ENCODE results near the gene CEP104.

The CEP104 gene

DNA sequence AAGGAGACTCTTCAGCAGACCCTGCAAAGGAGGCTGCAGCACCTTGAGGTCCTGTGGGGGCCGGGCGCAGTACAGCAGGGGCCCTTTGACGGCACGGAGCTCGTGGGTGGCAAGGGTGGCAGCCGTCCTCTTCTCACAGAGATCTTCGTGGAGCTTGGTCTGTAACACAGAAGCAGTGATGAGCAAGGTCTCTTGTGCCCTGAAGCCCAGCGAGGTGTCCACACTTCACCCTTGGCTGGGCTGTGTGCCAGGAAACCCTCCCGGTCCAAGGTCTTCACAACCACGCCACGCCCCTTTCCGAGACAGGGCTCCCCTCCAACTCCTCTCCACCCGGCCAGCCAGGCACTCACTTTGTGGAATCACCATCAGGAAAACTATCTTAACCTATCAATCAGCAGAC lies 72.0 kb downstream of the CEP104 start:
- DNase-seq (ENCODE audit: insufficient read length, low spot score) (no peak), FAIRE-seq (no peak)
- TF ChIP-seq, protein P1, sequence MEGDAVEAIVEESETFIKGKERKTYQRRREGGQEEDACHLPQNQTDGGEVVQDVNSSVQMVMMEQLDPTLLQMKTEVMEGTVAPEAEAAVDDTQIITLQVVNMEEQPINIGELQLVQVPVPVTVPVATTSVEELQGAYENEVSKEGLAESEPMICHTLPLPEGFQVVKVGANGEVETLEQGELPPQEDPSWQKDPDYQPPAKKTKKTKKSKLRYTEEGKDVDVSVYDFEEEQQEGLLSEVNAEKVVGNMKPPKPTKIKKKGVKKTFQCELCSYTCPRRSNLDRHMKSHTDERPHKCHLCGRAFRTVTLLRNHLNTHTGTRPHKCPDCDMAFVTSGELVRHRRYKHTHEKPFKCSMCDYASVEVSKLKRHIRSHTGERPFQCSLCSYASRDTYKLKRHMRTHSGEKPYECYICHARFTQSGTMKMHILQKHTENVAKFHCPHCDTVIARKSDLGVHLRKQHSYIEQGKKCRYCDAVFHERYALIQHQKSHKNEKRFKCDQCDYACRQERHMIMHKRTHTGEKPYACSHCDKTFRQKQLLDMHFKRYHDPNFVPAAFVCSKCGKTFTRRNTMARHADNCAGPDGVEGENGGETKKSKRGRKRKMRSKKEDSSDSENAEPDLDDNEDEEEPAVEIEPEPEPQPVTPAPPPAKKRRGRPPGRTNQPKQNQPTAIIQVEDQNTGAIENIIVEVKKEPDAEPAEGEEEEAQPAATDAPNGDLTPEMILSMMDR (IDR thresholded peaks at IDR 0.05; ENCODE audit: insufficient read depth, missing control alignments): no peak

DNA sequence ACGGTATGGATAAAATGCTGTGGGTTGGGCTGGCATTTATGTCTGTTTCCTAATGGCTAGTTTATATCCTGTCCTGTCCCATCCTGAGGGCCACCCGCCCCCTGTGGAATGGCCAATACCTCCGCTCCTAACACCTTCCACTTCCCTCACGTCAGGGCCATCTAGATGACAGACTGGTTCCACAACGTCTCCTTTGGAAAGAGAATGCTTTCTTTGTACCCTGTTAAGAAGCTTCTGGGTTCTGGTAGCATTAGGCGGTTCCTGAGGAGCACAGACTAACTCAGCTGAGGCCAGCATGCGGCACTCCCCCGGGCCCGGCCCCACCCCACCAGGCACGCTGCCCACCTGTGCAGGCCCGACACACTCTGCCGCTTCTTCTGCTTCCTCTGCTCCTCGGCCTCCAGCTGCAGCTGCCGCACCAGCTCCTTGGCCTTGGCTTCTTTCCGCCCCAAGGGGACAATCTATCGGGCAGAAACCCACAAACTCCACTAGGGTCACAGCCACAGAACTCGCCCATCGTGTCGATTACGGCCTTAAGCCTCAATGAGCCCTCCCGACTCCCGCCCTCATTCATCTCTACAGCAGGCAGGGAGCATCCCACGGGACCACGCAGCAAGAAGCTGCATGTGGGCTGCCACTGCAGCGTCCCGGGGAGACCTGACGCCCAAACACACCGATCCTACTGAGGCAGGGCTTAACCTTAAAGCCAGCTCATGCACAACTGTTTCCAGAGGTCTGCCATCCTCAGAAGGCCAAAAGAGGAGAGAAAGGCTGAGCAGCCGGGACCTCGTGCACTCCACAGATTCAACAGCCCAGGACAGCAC lies 73.1 kb downstream of the CEP104 start:
- TF ChIP-seq, protein P1 (IDR thresholded peaks at IDR 0.05; ENCODE audit: insufficient read depth, missing control alignments): no peak
- FAIRE-seq (no peak), DNase-seq (ENCODE audit: insufficient read length, low spot score) (no peak)

DNA sequence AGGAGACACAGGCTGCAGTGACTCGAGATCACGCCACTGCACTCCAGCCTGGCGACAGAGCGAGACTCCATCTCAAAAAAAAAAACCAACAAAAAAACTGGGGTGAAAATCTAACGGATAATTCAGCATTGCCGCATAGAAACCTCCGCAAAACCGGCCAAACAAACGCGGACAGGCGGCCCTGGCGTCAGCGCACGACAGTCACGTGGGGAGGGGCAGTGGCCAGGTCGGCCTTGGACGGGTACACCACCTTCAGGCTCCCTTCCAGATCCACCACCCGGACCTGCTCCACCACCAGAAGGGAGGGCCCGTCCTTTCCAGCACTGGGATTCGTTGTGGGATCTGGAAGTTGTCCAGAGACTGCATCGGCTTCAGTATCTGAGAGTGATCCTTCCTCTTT lies 76.1 kb downstream of the CEP104 start:
- FAIRE-seq (no peak), DNase-seq (ENCODE audit: insufficient read length, low spot score) (no peak)
- TF ChIP-seq, protein P1 (IDR thresholded peaks at IDR 0.05; ENCODE audit: insufficient read depth, missing control alignments): no peak

DNA sequence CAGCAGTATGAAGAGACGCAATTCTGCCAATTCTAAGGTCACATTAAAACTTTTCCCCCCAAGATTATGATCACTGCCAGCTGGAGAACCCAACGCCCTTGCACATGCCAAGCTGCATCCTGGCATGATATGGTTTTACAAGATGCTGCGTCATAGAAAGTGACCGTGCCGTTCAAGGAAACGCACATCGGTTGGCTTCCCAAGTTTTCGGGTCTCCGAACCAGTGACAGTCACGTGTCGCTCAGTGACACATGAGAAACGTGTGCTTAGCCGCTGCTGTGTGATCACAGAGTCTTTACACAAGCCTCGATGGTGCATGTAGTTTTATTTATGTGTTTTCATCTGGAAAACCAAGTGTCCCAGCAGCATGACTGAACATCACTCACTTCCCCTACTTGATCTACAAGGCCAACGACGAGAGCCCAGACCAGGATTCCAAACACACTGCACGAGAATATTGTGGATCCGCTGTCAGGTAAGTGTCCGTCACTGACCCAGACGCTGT lies 77.0 kb downstream of the CEP104 start:
- TF ChIP-seq, protein P1 (IDR thresholded peaks at IDR 0.05; ENCODE audit: insufficient read depth, missing control alignments): no peak
- FAIRE-seq: no peak

DNA sequence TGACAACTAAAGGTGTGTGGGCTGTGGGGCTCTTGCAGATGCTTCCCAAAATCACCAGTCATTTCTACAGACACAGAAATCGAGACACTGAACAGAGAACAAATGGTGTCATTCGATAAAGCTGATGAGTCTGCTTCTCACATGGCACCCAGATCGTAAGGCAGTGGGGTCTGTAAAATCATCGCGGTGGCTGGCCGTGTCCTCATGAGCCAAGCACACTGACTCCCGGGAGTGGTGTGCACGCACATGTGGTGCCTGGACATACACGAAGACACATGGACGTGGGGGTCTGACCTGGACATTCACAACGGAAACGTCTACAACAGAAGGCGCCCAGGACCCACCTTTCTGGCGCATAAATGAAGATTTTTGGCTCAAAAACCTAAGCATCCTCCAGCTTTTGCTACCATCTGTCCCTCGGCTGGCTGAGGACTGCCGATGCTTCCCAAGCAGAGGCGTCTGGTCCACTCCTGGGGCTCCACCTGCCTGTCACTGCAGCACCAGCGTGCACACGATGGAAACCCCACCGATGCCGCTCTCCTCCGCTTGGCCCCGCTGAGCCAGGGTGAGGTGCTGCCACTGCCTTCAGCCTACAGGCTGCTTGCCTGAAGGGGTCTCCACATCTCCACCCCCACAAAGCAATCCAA lies 77.6 kb downstream of the CEP104 start:
- no peak for FAIRE-seq
- no peak for DNase-seq (ENCODE audit: insufficient read length, low spot score)
- TF ChIP-seq, protein P1 (IDR thresholded peaks at IDR 0.05; ENCODE audit: insufficient read depth, missing control alignments): no peak

More for the DNA sequence above, 77.0 kb downstream of the CEP104 start:
- DNase-seq (ENCODE audit: insufficient read length, low spot score): no peak

DNA sequence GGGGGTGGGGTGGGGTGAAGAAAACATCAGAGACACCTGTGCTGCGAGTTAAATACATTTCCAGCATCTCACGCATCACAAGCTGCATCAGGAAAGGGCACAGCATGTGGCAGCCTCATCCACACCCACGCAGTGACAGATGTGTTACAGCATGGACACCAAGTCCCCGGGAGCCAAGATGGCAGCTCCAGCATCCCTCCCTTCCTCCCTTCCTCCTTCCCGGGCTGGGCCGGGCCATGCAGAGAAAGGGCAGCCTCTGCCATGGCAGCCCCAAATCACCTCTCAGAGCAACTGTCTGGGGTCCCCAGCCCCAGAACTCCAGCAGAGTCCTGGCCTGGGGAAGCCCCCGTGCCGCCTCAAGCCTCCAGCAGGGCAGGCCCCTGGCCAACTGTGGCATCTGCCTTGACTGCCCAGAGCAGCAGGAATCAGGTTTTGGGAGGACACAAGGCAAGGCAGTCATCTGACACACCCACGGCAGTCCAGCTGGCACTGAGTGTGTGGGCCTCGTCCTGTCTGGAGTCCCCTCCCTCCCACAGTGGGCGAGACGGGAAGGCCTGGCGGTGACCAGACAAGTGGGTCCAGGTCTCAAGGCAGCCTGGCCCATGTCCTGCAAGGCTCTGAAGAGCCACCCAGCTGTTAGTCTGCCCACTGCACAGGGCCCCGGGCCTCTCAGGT lies 78.3 kb downstream of the CEP104 start:
- FAIRE-seq: no peak
- TF ChIP-seq, protein P1 (IDR thresholded peaks at IDR 0.05; ENCODE audit: insufficient read depth, missing control alignments): no peak
- no peak for DNase-seq (ENCODE audit: insufficient read length, low spot score)

Data from D721Med (cell line).